NCI-H526 (cell line): ENCODE data around the gene CPSF6.

Experiments
- DNase-seq, 2 experiments: peaks; one replicate each; lab custom pipeline; 2025; lab: John Stamatoyannopoulos, UW

The CPSF6 gene

GRCh38 chr12:69321351-69321750, 82.0 kb downstream of the CPSF6 start:
- DNase-seq = no peak
